ENCODE measurements around the gene PRKD2.
A peak's percentile ranks its signal among the peaks of the same experiment; 100 is the strongest.

PRKD2 gene

DNA sequence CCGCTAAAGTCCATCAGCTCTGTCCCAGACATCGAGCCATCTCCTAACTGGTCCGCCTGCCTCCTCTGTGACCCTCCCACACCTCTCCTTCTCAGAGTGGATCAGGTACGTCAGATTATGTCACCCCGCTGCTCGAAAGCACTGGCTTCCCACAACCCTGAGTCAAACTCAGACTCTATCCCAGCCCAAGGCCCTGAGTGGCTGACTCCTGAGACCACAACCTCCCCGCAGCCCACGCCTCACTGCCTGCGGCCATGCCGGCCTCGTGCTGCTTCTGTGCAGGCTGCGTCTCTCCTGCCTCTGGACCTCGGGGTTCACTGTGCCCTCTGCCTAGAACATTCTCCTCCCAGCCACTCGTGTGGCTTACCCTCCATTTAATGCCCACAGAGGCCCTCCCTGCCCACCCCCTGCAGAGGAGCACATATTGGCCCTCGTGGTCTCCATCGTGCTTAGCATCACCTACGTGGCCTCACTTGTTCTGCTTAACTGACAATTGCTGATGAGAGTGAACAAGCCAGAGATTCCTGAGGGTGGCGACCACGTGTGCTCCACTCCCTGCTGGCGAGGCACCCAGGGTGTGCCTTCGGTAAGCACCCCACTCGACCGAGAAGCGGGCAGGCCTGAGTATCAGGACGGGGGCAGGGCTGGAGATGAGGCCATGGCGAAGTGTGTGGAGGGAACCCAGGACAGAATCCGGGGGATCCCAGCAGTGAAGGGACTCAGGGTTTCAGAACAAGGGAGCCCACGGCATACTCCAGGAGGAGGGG, 15.4 kb upstream of the PRKD2 start:
- no peak overlapping the region for H3K4me3 ChIP-seq (ENCODE audit: low read depth, low read length)
- no peak for TF ChIP-seq CTCF (IDR thresholded peaks at IDR 0.05; ENCODE audit: low read depth, low read length)

GRCh38 chr19:46731584-46731983, 14.7 kb upstream of the PRKD2 start:
- TF ChIP-seq CTCF (IDR thresholded peaks at IDR 0.05; ENCODE audit: low read depth, low read length): no peak
- no peak overlapping the region for H3K4me3 ChIP-seq (ENCODE audit: low read depth, low read length)

DNA sequence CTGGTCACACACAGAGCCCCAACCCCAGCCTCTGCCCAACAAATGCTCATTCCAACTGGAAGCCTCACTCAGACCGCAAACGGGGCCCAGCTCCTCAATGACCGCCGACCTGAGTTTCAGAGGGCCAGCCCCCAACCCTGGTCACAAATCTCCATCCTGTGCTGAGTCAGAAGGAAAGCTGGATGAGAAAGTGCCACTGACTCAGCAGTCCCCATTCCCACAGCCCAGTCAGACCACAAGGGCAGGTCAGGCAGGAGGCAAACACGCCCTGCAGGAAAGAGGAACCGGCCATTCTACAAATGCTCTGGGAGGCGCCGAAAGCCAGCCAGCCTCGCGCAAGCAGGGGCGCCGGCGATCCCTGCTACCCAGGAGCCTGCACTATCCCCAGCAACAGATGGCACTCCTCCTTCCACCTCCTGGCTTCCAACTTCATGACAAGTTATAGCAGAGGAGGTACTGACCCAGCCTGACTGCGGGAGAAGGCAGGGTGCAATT, 14.1 kb upstream of the PRKD2 start:
- no peak for TF ChIP-seq CTCF (IDR thresholded peaks at IDR 0.05; ENCODE audit: low read depth, low read length)
- no peak overlapping the region for H3K4me3 ChIP-seq (ENCODE audit: low read depth, low read length)

DNA sequence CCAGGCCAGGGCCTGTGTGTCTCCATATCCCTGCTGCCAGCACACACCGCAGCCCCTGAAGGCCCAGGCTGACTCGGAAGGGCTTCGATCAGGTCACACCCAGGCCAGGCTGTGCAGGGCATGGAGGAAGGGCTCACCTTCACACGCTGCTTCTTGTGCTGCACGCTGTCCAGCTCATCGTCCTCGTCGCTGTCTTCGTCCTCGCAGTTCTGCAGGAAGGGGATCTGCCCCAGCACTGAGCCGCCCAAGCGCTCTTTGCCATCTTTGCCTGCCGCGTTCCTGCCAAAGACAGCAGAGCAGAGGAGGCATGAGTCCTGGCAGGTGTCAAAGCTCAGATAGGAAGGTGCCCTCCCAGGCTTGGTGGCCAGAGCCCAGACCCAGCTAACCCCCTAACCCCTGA, 13.7 kb upstream of the PRKD2 start:
- no peak overlapping the region for H3K4me3 ChIP-seq (ENCODE audit: low read depth, low read length)
- no peak for TF ChIP-seq CTCF (IDR thresholded peaks at IDR 0.05; ENCODE audit: low read depth, low read length)

DNA sequence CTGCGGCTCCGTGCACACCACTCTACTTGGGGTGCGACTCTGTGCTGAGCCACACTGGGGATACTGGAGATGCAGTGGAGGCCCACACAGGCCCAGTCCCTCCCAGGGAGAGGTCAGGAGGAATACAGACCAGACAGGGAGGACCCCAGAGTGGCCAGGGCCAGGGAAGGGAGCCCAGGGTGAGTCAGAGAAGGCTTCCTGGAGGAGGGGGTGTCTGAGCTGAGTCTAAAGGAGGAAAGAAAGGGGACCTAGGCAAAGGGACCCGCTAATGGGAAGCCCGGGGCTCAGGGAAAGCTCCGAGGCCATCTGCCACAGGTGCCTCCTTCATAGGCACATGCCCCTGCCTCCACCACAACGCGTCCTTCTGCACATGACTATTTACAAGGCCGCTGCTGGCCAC, 13.3 kb upstream of the PRKD2 start:
- H3K4me3 ChIP-seq (ENCODE audit: low read depth, low read length): no peak overlapping the region
- no peak for TF ChIP-seq CTCF (IDR thresholded peaks at IDR 0.05; ENCODE audit: low read depth, low read length)

DNA sequence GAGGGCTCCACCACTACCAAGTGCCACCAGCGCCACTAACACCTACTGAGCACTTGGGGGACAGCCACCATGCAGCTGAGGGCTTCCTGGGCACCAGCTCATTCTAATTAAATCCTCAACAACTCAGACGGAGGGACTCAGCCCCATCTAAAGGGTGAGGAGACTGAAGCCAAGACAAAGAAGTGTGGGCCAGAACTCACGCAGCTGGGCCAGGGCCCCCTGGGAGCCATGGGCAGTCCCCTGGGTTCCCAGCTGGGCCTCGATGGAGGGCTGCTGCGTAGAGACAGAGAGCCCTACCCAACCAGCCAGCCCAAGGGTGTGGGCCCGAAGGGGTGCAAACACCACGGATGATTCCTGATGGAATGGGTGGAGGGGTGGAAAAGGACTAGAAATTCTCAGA, 12.8 kb upstream of the PRKD2 start:
- no peak for TF ChIP-seq CTCF (IDR thresholded peaks at IDR 0.05; ENCODE audit: low read depth, low read length)
- no peak overlapping the region for H3K4me3 ChIP-seq (ENCODE audit: low read depth, low read length)

DNA sequence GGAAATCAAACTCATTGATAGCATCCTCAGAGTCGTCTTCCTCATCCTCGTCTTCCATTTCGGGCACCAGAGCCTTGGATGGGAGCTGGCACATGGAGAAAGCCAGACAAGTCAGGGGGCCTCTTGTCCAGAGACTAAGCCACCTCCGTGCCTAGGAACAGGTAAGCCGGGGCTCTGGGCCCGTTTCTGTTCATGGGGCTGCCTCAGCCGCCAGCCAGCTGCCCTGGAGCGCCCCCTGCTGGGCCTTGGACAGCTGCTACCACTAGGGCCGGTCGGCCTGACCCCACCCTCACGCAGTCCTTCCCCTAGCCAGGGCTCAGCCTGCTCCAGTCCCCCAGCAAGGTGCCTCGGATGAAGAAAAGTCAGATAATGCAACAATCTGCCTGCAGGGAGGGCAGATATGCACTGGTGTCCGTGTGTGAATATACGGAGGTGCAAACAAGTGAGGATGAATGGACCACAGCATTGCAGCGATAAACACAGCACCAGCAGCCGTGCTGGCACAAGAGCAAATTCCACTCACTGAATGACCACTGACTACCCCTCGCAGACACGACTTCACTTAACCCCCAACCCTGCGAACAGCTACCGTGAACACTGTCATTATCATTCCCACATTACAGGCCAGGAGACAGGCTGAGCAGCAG, 11.9 kb upstream of the PRKD2 start:
- H3K4me3 ChIP-seq (ENCODE audit: low read depth, low read length): no peak overlapping the region
- TF ChIP-seq CTCF (IDR thresholded peaks at IDR 0.05; ENCODE audit: low read depth, low read length): peak; percentile 96

Data from WI38 (cell line).